Natural killer cell (primary cell): Measurements from ENCODE around the gene NSUN4. TPM values are rescaled to one million over a fixed set of nuclear protein-coding genes. Genes with fewer than 3 reads are reported as not detected.

Source experiments
- ATAC-seq, 3 donors: fragments of 150-1000 bp in 2 of 3; fragments of 200-7000 bp in 1 of 3; cut with Tn5 transposase; 1 replicate in 1 of 3; 2 replicates in 2 of 3; pipeline ENCODE4 v1.10.0; 2021; ENCODE audit warnings: mild to moderate bottlenecking in 2 of 3, moderate library complexity in 2 of 3
- DNase-seq, 2 donors: peaks; one replicate each; pipeline versions ENCODE4 v3.0.0 to v3.0.0-alpha.2; 2013 to 2021; ENCODE audit warnings: mixed read lengths in 1 of 2
- H3K27ac ChIP-seq: one replicate; pipeline ENCODE4 v1.5.1; 2013; ENCODE audit warnings: mild to moderate bottlenecking, low read length
- H3K27me3 ChIP-seq: one replicate; pipeline ENCODE4 v1.6.1; 2013; ENCODE audit warnings: low read length; ENCODE audit not compliant: control insufficient read depth, insufficient read depth
- H3K36me3 ChIP-seq: one replicate; pipeline ENCODE4 v1.6.1; 2013; ENCODE audit warnings: low read length; ENCODE audit not compliant: control insufficient read depth, insufficient read depth
- H3K4me1 ChIP-seq: one replicate; pipeline ENCODE4 v1.6.1; 2013; ENCODE audit warnings: low read length; ENCODE audit not compliant: control insufficient read depth, insufficient read depth
- H3K4me3 ChIP-seq: one replicate; pipeline ENCODE4 v1.5.1; 2013; ENCODE audit warnings: low read length
- H3K9me3 ChIP-seq: one replicate; pipeline ENCODE4 v1.6.1; 2013; ENCODE audit warnings: low read length; ENCODE audit not compliant: control insufficient read depth, insufficient read depth
- H3K27ac Mint-ChIP-seq, 2 donors: one replicate each; pipeline ENCODE4 v1.8.0; 2022; ENCODE audit warnings: mild to moderate bottlenecking in 2 of 2, mixed read lengths in 2 of 2, moderate library complexity in 1 of 2
- H3K27me3 Mint-ChIP-seq, 2 donors: one replicate each; pipeline ENCODE4 v1.8.0; 2022; ENCODE audit warnings: low read depth in 2 of 2, mixed read lengths in 2 of 2
- H3K36me3 Mint-ChIP-seq: one replicate; pipeline ENCODE4 v1.8.0; 2022; ENCODE audit warnings: mixed read lengths
- H3K4me1 Mint-ChIP-seq, 2 donors: one replicate each; pipeline ENCODE4 v1.8.0; 2022; ENCODE audit warnings: mixed read lengths in 2 of 2
- H3K4me3 Mint-ChIP-seq: one replicate; pipeline ENCODE4 v1.8.0; 2022; ENCODE audit warnings: mild to moderate bottlenecking, moderate library complexity, mixed read lengths
- H3K9me3 Mint-ChIP-seq, 2 donors: one replicate each; pipeline ENCODE4 v1.8.0; 2022; ENCODE audit warnings: mixed read lengths in 2 of 2
- CTCF ChIP-seq: fragments of 200-600 bp; IDR thresholded peaks from one replicate; pipeline ENCODE4 v1.8.0; 2022; ENCODE audit warnings: antibody characterized with exemption
- WGBS: methylation state at CpG from one replicate; pipeline ENCODE4 v1.1.7; 2013; ENCODE audit warnings: missing lambda C conversion rate; ENCODE audit not compliant: insufficient coverage; 5-methylcytosine and 5-hydroxymethylcytosine counted together
- intact Hi-C: fragments of 100-400 bp; cut with micrococcal nuclease; formaldehyde crosslinking; loops from one replicate; pipeline ENCODE4 v1.14.2; 2022
- total RNA-seq, 4 donors: library from RNA; stranded (reverse); fragments of 120-200 nt in 1 of 4; gene quantifications; one replicate each; pipeline versions ENCODE4 v1.2.3 to v1.2.4, GENCODE V29; 2013 to 2022

Gene NSUN4
- total RNA-seq, 3 donors from 2014 or later (not counting 1 experiment from before 2014, with no cell fraction given): 25.9 to 41.0 (median 36.3) TPM

GRCh38 chr1:46396441-46397398 lies 56.1 kb downstream of the NSUN4 start:
- H3K27me3 ChIP-seq: peaks cover 3% of the 10 kb centered on the region
- Mint-ChIP-seq H3K27me3 (peaks cover 28 to 43% of the 10 kb centered on the region in 2 donors), H3K36me3 (peaks cover 7% of the 10 kb centered on the region), H3K4me1 (peaks cover 11 to 25% of the 10 kb centered on the region in 2 donors), H3K9me3 (peaks cover 2 to 5% of the 10 kb centered on the region in 2 donors), H3K4me3 (no peak overlapping the region), H3K27ac (no peak overlapping the region)
- H3K27ac ChIP-seq: no peak overlapping the region
- peaks cover 7% of the 10 kb centered on the region for H3K9me3 ChIP-seq
- no peak for ATAC-seq
- intact Hi-C loops: no loop called here
- TF ChIP-seq CTCF: no peak
- 92% methylated on average over 9 of the region's 10 CpGs for WGBS
- no peak overlapping the region for H3K4me3 ChIP-seq
- H3K36me3 ChIP-seq: no peaks in the 10 kb centered on the region
- no peak for DNase-seq
- peaks cover 16% of the 10 kb centered on the region for H3K4me1 ChIP-seq

GRCh38 chr1:46399307-46399706 lies 58.7 kb downstream of the NSUN4 start:
- WGBS: 42% methylated on average over 8 of the region's 9 CpGs
- Histone ChIP-seq H3K4me3 (no peak overlapping the region), H3K36me3 (no peaks in the 10 kb centered on the region), H3K9me3 (no peaks in the 10 kb centered on the region), H3K27me3 (peaks cover 3% of the 10 kb centered on the region), H3K27ac (no peak overlapping the region), H3K4me1 (peaks cover 19% of the 10 kb centered on the region)
- TF ChIP-seq CTCF: no peak
- DNase-seq (no peak), ATAC-seq (no peak)
- Mint-ChIP-seq H3K4me1 (peaks cover 5 to 17% of the 10 kb centered on the region in 2 donors), H3K27me3 (peaks cover 13 to 25% of the 10 kb centered on the region in 2 donors), H3K36me3 (no peaks in the 10 kb centered on the region), H3K27ac (no peak overlapping the region), H3K9me3 (no peaks in the 10 kb centered on the region), H3K4me3 (no peak overlapping the region)
- intact Hi-C loops: no loop called here

- Histone ChIP-seq H3K9me3 (no peaks in the 10 kb centered on the region), H3K27me3 (no peaks in the 10 kb centered on the region), H3K4me1 (peaks cover 14% of the 10 kb centered on the region), H3K27ac (no peak overlapping the region), H3K36me3 (no peaks in the 10 kb centered on the region), H3K4me3 (no peak overlapping the region)
- H3K4me3 Mint-ChIP-seq: no peak overlapping the region
- TF ChIP-seq CTCF: no peak
- intact Hi-C loops: no loop called here
- DNase-seq (no peak), ATAC-seq (no peak)
- WGBS: 63% methylated on average over 4 of the region's 4 CpGs
- H3K4me1 Mint-ChIP-seq: peaks cover 3 to 7% of the 10 kb centered on the region in 2 donors
- no peaks in the 10 kb centered on the region for H3K36me3 Mint-ChIP-seq
- peaks cover 5 to 16% of the 10 kb centered on the region in 2 donors for H3K27me3 Mint-ChIP-seq
- H3K27ac Mint-ChIP-seq: no peak overlapping the region
- H3K9me3 Mint-ChIP-seq: no peaks in the 10 kb centered on the region
These were observed 59.8 kb downstream of the NSUN4 start for GRCh38 chr1:46400421-46400820.
